ENCODE data around the gene ATF5. TPM values are rescaled to one million over a fixed set of nuclear protein-coding genes. Genes with fewer than 3 reads are reported as not detected.

The ATF5 gene
- total and polyA plus RNA-seq, 9 donors, result 4.3 to 23.5 (median 16.3) TPM

- no peak for TF ChIP-seq POLR2A (IDR thresholded peaks at IDR 0.05)
- no peak for TF ChIP-seq EP300 (IDR thresholded peaks at IDR 0.05)
- TF ChIP-seq CTCF (IDR thresholded peaks at IDR 0.05), result no peak
- intact Hi-C loops (cut with DNase I), result no loop called here
- Histone ChIP-seq H3K9me3 (no peaks in the 10 kb centered on the region), H3K4me1 (ENCODE audit: insufficient read depth) (peaks cover 9% of the 10 kb centered on the region), H3K27me3 (no peaks in the 10 kb centered on the region), H3K4me3 (no peak overlapping the region), H3K36me3 (no peaks in the 10 kb centered on the region), H3K27ac (no peak overlapping the region)
- no peak for DNase-seq
- WGBS, 3 donors, result 40 to 49% (median 44%) methylated on average over 10 of the region's 10 CpGs
Measured at GRCh38 chr19:49913720-49914119, 15.3 kb upstream of the ATF5 start.

GRCh38 chr19:49915271-49915670 is 13.7 kb upstream of the ATF5 start:
- TF ChIP-seq EP300 (IDR thresholded peaks at IDR 0.05), result no peak
- no peak for TF ChIP-seq CTCF (IDR thresholded peaks at IDR 0.05)
- no peak for TF ChIP-seq POLR2A (IDR thresholded peaks at IDR 0.05)
- no peaks in the 10 kb centered on the region for H3K27me3 ChIP-seq
- DNase-seq, result no peak
- H3K4me1 ChIP-seq (ENCODE audit: insufficient read depth), result peaks cover 9% of the 10 kb centered on the region
- H3K4me3 ChIP-seq, result no peak overlapping the region
- intact Hi-C loops (cut with DNase I), result no loop called here
- no peaks in the 10 kb centered on the region for H3K36me3 ChIP-seq
- 94 to 96% (median 94%) methylated on average over 6 of the region's 6 CpGs for WGBS, 3 donors
- H3K9me3 ChIP-seq, result no peaks in the 10 kb centered on the region
- no peak overlapping the region for H3K27ac ChIP-seq

- TF ChIP-seq POLR2A (IDR thresholded peaks at IDR 0.05) (no peak), CTCF (IDR thresholded peaks at IDR 0.05) (no peak), EP300 (IDR thresholded peaks at IDR 0.05) (no peak)
- H3K36me3 ChIP-seq, result no peaks in the 10 kb centered on the region
- DNase-seq, result no peak
Measured at GRCh38 chr19:49916839-49917733, 11.9 kb upstream of the ATF5 start.

GRCh38 chr19:49918089-49918488 is 10.9 kb upstream of the ATF5 start:
- WGBS, 3 donors, result 90 to 93% (median 92%) methylated on average over 8 of the region's 8 CpGs
- H3K36me3 ChIP-seq, result no peaks in the 10 kb centered on the region

More at GRCh38 chr19:49916839-49917733, 11.9 kb upstream of the ATF5 start:
- Histone ChIP-seq H3K27me3 (no peaks in the 10 kb centered on the region), H3K4me1 (ENCODE audit: insufficient read depth) (peaks cover 9% of the 10 kb centered on the region), H3K4me3 (no peak overlapping the region), H3K27ac (no peak overlapping the region), H3K9me3 (no peaks in the 10 kb centered on the region)
- 85 to 87% (median 85%) methylated on average over 21 of the region's 21 CpGs for WGBS, 3 donors
- intact Hi-C loops (cut with DNase I), result no loop called here

More at GRCh38 chr19:49918089-49918488, 10.9 kb upstream of the ATF5 start:
- Histone ChIP-seq H3K4me3 (no peak overlapping the region), H3K9me3 (no peaks in the 10 kb centered on the region), H3K4me1 (ENCODE audit: insufficient read depth) (peaks cover 5% of the 10 kb centered on the region), H3K27ac (no peak overlapping the region), H3K27me3 (no peaks in the 10 kb centered on the region)
- no peak for TF ChIP-seq EP300 (IDR thresholded peaks at IDR 0.05)
- TF ChIP-seq CTCF (IDR thresholded peaks at IDR 0.05), result no peak
- DNase-seq, result no peak
- intact Hi-C loops (cut with DNase I), result no loop called here

Measured in ovary (tissue), 9 donors.